AG09309 (cell line): Measurements from ENCODE around the gene SFT2D2.

ENCODE experiments used
- DNase-seq: peaks from one replicate; pipeline ENCODE4 v3.0.0-alpha.2; 2010; ENCODE audit warnings: low read depth
- H3K4me3 ChIP-seq: 2 replicates; pipeline ENCODE4 v1.5.1; 2011; ENCODE audit warnings: mild to moderate bottlenecking, low read depth, low read length, moderate library complexity; ENCODE audit not compliant: control insufficient read depth
- CTCF ChIP-seq: IDR thresholded peaks from 2 replicates; pipeline ENCODE4 v1.5.1; 2011; ENCODE audit warnings: mild to moderate bottlenecking, low read depth, low read length, inconsistent platforms; ENCODE audit not compliant: insufficient read depth, control insufficient read depth; ENCODE audit errors: missing control alignments

SFT2D2 gene

GRCh38 chr1:168213349-168213748 lies 12.5 kb upstream of the SFT2D2 start:
- H3K4me3 ChIP-seq: no peak overlapping the region
- no peak for TF ChIP-seq CTCF

GRCh38 chr1:168216171-168216570 lies 9.6 kb upstream of the SFT2D2 start:
- no peak for DNase-seq
- no peak overlapping the region for H3K4me3 ChIP-seq
- TF ChIP-seq CTCF: no peak

More at GRCh38 chr1:168213349-168213748, 12.5 kb upstream of the SFT2D2 start:
- DNase-seq: no peak

- no peak overlapping the region for H3K4me3 ChIP-seq
- no peak for TF ChIP-seq CTCF
- no peak for DNase-seq
Observed at GRCh38 chr1:168217664-168218063, 8.1 kb upstream of the SFT2D2 start.

GRCh38 chr1:168218658-168219057 lies 7.1 kb upstream of the SFT2D2 start:
- no peak for TF ChIP-seq CTCF
- H3K4me3 ChIP-seq: no peak overlapping the region
- DNase-seq: no peak

GRCh38 chr1:168220470-168220871 lies 5.3 kb upstream of the SFT2D2 start:
- no peak for TF ChIP-seq CTCF
- DNase-seq: no peak
- H3K4me3 ChIP-seq: no peak overlapping the region

GRCh38 chr1:168221275-168221674 lies 4.5 kb upstream of the SFT2D2 start:
- TF ChIP-seq CTCF: no peak

GRCh38 chr1:168223261-168223660 lies 2.5 kb upstream of the SFT2D2 start:
- DNase-seq: no peak
- TF ChIP-seq CTCF: no peak
- H3K4me3 ChIP-seq: no peak overlapping the region

More at GRCh38 chr1:168221275-168221674, 4.5 kb upstream of the SFT2D2 start:
- H3K4me3 ChIP-seq: no peak overlapping the region
- DNase-seq: no peak
